ENCODE results near the gene SH3BP5L.

GRCh38 chr1:248802454-248802853 lies 23.3 kb downstream of the SH3BP5L start:
- TF ChIP-seq GATA2 (IDR thresholded peaks at IDR 0.05; ENCODE audit: low read depth, low read length), result no peak
- no peak for TF ChIP-seq GATA3 (IDR thresholded peaks at IDR 0.05; ENCODE audit: low read depth, low read length)

Measured in SH-SY5Y (cell line).